HG03196 (cell line): ENCODE results near the gene PTS.

Experiments
- ATAC-seq: cut with Tn5 transposase; IDR thresholded peaks from one replicate; pipeline ENCODE4 v1.9.1; 2021; ENCODE audit not compliant: unreplicated experiment

PTS gene

DNA sequence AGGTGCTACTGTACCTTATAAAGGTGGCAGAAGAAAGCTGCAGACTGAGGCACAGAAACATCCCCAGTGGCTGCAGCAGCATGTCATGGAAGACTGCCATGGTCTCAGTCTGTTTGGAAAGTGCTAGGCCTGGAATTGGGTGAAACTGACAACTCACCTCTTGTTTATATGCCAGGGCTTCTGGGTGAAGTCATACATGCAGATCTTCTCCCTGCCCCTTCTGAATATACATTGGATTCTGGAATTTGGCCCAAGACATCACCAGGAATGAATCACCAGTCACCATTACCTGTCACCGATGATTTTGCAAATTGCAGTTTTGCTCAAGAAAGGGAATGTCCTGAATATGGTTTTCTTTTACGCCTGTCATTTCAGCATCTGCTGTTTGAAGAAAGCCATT is 34.3 kb downstream of the PTS start, which contains the start of gene PLET1:
Gene PLET1, minus strand, starts transcription at position 371 of the 400 bp plus-strand sequence. Its CDS starts 271 bp downstream, at position 100.
- no peak for ATAC-seq

DNA sequence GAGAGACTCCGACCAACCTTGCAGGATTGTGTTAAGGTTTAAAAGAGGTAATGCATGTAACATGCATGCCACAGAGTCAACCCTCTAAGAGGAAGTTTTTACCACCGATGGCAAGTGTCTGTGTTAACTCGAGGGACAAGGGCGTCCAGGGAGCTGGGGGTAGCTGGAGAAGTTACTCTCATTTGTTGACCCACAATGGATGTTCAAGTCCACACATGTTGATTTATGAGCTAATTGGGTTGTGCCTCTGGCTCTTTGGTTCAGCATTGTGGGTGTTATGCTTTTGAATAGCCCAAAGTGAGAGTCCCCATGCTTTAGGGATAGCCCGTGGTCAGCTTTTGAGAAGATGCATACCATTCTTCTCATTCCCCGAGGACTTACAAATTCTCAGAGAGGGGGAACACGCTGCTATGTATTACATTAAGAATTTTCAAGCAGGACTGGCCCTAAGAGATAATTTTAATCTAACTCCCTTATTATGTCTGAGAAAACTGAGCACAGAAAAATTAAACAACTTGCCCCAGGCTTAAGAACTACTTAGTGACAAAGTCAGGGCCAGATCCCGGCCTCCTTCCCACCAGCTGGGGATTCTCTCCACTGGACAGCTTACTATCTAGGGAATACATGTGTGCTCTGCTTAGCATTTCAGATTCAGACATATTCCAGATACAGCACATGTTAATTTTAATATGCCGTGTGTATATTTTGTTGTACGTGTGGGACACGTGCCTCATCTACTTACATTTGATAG is 39.6 kb downstream of the PTS start:
- ATAC-seq: no peak

DNA sequence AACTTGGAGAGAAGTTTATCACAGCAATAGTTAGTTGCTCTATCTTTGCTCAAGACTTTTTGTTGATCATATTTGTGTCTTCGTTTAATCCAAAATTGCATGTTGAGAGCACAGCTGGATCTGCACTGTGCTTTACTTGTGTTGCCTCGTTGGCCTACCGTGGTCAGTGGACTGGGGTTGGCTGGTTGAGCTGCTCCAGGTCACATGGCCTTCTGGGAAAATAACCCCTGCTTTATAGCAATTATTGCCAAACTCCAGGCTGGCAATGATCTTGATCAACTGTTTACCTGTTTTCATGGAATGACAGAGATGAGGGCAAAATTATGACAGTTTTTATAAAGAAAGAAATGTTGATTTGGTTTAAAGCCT is 40.2 kb downstream of the PTS start:
- ATAC-seq: no peak

DNA sequence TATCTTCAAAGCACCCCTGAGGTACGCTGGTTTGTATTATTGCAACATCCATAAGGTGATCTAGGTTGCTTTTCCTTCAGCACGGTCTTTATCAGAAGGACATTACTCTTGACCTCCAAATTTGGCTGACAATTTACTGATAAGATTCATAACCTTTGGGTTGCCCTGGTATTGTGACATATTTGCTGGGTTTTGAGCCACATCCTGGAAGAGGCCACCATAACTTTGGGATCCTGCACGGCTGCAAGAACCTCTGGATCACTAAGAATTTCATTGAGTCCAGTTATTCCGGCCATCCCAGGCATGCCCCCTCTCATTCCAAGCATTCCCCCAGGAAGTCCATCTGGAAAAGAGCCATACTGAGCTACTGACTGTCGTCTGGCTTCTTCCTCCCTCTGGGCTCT is 41.0 kb downstream of the PTS start:
- no peak for ATAC-seq

DNA sequence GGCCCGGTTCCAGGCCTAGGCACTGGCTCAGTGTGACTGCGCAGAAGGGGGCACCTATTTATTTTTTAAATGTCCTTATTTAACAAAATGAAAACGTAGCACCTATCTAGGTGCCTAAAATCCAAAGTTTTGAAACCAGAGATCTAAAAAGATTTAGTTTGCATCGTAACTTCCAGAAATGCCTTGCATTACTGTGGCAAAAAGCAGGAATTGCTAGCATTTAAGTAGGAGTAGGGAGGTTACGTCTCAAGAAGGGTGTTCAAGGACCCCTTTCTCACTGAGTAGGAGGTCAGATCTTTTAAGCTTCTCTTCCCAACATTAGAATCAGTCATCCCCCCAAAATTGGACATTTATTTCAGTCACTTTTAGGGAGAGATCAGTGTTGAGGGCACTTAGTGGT is 42.2 kb downstream of the PTS start:
- ATAC-seq: no peak

DNA sequence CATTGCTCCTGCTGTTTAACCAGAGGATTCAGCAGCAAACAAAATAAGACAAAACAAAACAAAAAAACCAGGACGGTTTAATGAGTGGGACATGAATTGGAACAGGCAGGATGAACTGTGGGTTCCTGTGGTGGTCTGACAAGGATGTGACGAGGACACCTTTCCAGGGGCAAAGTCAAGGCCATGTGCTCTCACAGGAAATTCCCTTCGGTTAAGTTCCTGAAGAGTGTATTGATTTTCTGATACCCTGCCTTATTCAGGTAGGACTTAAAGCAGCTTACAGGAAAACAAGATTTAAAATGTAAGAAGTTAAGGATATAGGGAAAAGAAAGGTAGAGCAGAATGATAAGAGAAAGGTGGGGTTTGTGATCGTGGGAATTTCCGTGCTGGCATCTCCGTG is 42.9 kb downstream of the PTS start:
- no peak for ATAC-seq

DNA sequence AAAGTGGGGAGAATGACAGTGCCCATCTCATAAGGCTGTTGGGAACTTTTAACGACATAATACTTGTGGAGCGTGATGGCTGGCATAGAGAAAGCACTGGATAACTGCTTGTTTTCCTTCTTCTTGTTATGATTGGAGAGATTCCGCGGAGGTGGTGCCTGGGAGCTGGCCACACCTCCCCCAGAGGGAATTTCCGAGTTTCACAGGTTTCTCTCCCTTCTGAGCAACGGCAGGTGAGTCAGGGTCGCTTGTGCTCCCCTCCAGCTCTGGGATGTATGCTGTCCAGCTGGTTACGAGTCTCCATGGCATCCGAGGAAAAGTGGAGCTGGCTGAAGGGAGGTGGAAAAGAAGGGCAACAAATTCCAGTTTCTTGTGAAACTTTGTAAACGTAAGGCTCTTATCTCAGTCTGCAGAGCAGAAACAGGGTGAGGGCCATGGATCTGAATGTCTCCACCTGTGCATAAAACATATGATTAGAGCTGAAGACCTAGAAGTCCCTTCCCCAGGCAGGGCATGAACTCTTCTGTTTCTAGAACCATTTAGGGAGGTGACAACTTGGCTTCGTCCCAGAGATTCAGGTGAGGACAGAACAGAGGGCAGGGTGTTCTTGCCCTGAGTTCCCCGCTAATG is 44.4 kb downstream of the PTS start:
- ATAC-seq: no peak

DNA sequence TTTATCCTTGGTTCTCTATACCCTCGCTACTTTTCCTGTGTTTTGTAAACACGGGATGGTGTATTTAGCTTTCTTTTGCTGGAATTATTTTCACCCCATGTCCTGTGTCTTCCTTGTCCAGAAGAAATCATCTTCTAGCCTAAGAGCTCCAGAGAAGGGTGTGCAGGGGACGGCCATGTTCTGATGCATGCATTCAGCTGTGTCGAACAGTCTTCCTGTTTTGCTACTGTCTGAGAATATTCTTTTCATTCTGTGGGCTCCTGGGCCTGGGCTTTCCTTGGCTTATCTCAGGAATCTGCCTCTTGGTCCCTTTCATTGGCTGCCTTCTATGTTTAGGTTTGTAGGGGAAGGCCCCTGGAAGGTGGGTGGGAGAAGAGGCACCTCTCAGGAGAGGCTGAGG is 45.0 kb downstream of the PTS start:
- no peak for ATAC-seq

DNA sequence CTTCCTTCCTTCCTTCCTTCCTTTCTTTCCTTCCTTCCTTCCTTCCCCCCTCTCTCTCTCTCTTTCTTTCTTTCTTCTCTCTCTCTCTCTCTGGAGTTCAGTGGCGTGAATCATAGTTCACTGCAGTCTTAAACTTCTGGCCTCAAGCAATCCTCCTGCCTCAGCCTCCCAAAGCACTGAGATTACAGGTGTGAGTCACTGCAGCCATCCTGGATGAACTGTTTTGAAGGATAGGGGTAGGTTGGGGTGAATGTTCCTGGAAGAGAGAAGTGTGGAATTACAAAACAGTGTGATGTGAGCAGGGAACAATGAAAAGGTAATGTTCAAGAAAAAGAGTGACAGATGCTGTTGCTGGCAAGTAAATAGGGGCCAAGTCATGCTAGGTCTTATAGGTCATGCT is 46.8 kb downstream of the PTS start:
- no peak for ATAC-seq

DNA sequence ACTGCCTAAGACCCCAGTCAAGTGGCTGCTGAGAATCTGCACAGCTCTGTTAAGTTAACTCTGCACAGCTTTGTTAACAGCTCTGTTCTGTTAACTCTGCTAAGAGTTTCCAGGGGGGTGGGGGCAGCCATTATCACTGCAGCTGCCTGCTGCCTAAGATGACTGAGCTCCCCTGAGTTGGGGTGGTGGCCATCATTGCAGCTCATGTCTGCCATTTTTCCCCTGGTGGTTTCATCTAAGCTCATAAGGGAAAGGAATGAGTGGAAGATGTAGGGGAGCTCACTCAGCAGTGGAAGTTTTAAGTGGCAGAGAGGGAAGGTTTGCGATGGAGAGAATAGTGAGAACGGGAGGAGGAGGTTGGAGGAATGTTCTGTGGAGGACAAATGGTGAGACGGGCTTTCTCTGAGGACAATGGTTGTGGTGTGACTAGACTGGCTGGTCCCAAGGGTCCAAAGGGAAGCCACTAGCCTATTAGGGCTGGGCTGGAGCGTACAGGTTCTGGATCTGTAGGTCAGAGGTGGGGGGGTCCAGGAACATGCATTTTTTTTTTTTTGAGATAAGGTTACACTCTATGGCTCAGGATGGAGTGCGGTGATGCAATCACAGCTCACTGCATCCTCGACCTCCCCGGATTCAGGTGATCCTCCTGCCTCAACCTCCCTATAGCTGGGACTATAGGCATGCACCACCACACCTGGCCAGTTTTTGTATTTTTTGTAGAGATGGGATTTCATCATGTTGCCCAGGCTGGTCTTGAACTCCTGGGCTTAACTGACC is 48.0 kb downstream of the PTS start:
- no peak for ATAC-seq

DNA sequence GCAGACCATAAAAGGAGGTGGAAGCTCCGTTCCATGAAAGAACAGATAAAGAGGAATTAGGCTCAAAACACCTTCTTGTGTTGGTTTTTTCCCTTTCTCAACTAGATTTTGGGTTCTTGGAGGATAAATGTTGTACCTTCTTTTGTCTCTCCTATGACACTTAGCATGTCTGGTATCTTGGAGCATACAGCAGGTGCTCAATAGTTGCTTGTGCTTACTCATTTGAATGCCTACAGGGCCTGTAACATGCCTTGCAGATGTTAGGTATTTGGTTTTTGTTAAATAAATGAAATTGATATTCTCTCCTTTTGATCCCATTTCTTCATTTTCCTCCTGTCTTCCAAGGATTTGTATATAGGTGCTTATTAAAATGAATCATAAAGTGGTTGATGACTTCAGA is 50.8 kb downstream of the PTS start:
- ATAC-seq: no peak

DNA sequence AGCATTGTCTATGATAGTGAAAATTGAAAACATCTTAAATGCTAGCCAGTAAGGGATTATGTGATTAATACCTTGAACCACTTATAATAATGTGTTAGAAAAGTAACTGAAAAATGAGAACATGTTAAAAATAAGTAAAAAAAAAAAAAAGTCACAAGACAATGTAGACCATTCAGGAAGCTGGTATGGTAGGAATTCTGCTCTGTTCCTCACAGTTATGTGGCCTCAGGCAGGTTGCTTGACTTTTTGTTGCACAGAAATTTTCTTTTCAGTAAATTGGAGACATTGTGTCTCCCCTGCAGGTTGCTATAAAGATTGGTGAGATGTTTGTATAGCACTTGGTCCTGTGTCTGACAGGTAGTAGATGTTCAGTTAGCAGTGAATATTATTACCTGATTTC is 51.7 kb downstream of the PTS start:
- no peak for ATAC-seq

DNA sequence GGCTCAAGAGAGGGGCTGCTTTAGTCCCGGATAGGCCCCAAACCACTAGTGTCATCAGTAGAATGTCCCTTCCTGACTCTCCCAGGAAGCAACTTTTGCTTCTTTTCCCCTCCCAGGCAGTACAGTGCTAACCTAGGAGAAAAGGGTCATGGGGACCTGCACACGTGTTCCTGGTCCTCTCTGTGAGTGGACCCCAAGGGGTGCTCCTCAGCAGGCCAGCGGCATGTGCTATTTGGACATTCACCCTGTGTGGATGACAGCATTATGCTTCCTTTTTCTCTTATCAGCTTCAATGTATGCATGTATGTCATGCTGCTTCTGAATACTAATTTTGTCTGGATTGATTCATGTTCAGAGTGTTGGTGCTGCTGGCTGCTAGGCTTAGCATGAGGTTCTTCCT is 52.6 kb downstream of the PTS start:
- ATAC-seq: no peak

DNA sequence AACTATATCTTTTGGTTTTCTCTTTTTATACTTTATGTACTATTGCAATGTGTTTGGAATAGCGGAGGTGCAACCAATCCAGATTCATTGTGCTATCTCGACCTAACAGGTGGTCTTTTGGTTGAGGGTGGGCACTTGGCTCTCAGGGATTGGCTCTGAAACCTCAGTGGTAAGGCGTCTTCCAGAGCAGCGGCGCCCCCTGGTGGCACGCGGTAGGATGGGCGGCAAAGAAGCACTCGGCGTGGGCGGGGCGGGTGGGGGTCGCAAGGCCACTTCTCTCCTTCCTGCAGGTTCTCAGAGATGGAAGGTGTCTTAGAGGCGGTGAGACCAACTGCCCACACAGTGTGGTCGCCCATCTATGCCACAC is 53.7 kb downstream of the PTS start:
- no peak for ATAC-seq

DNA sequence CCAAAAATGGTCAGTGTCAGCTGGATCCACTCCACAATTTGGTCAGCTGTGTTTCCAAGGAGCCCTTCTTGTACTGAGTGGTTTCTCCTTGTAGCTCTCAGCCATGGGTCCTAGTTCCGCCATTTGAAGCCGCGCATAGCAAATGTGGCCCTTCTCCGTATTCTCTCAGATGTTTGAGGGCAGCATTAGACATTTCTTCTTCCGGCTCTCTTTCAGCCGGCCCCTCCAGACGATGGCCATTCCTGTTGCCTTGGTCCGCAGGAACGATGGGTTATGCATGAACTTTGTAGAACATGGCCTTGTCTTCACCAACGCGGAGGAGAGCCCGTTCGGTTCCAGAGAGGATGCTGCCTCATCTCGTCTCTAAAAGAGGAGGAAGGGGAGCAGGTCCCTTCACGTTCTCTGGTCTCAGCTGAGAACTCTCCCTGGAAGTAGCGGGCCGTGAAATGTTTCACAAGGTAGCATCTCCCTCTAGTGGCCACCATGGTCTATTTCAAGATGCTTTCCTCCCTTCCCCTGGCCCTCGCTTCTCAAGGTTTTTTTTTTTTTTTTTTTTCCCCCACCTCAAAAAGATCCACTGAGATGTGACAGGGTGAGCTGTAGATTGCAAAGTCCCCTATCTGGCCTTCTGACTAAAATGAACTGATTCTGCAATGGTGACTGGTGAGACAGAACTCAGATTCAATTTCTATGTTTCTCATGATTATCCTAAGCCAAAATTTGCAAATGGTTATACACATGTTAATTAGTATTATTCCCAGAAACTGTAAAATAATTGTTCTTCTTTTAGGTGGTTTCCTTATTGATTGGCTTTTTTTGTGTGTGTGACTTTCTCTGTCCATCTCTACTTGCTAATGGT is 54.3 kb downstream of the PTS start:
- no peak for ATAC-seq

DNA sequence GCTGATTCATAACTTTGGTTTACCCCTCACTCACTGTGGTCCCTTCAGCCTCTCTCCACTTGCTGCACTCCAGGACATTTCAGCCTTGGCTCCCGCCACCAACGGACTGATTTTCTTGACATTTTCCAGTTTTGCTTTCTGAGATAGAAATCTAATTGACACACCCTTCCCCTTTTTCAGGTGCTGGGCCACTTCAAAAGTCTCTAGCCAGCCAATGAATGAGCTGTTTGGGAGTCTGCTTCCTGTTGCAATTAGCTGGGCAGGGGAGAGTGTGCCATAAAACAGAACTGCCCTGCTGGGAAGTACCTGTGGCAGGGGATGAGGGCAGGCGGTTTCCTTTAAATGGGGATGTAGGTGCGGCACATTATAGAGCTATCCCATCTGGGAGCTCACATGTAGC is 55.5 kb downstream of the PTS start:
- no peak for ATAC-seq
